K562 (cell line): ENCODE data around the gene MIEN1. TPM values are rescaled to one million over a fixed set of nuclear protein-coding genes. Genes with fewer than 3 reads are reported as not detected.

Experiments
- ARID3A ChIP-seq: IDR thresholded peaks from 2 replicates; pipeline ENCODE4 v1.6.1; 2012; ENCODE audit warnings: low read depth, low read length, improper control_type of control experiment, borderline replicate concordance
- ATF6 ChIP-seq: sonication (generic); formaldehyde crosslinking; IDR thresholded peaks from 2 replicates; pipeline ENCODE4 v1.4.0; 2020; ENCODE audit warnings: mild to moderate bottlenecking, missing genetic modification reagents
- ESRRA ChIP-seq: fragments of 450-650 bp; IDR thresholded peaks from 2 replicates; pipeline ENCODE4 v1.6.1; 2014; ENCODE audit warnings: low read depth, mild to moderate bottlenecking, moderate library complexity, borderline replicate concordance
- MAZ ChIP-seq, 2 experiments: fragments of 450-650 bp in 1 of 2; sonication (generic) in 1 of 2; formaldehyde crosslinking; IDR thresholded peaks in 1 of 2; conservative IDR thresholded peaks in 1 of 2; 2 replicates each; pipeline versions ENCODE4 v1.4.0 to v1.5.0; 2020; ENCODE audit warnings: mild to moderate bottlenecking in 1 of 2, missing genetic modification reagents in 1 of 2
- MITF ChIP-seq: IDR thresholded peaks from 2 replicates; pipeline ENCODE4 v1.6.1; 2014; ENCODE audit warnings: antibody characterized with exemption
- NR2F6 ChIP-seq: fragments of 450-650 bp; formaldehyde crosslinking; IDR thresholded peaks from 2 replicates; pipeline ENCODE4 v1.4.0; 2020; ENCODE audit warnings: mild to moderate bottlenecking
- PTTG1 ChIP-seq: fragments of 450-650 bp; IDR thresholded peaks from 2 replicates; pipeline ENCODE4 v1.6.1; 2016; ENCODE audit warnings: low read depth, mild to moderate bottlenecking, missing genetic modification characterization, missing compliant biosample characterization
- RBFOX2 ChIP-seq: fragments of 200-400 bp; formaldehyde crosslinking; IDR thresholded peaks from 2 replicates; pipeline ENCODE4 v1.6.1; 2017; ENCODE audit warnings: low read depth, mild to moderate bottlenecking, low read length, moderate library complexity
- REST ChIP-seq, 2 experiments: fragments of 450-650 bp; formaldehyde crosslinking in 1 of 2; IDR thresholded peaks; 2 replicates each; pipeline versions ENCODE4 v1.4.0 to v1.6.1; 2014 to 2020; ENCODE audit warnings: mild to moderate bottlenecking in 2 of 2, borderline replicate concordance in 1 of 2, low read depth in 1 of 2
- TAF1 ChIP-seq: IDR thresholded peaks from 2 replicates; pipeline ENCODE4 v1.6.1; 2011; ENCODE audit warnings: mild to moderate bottlenecking, low read length, moderate library complexity; ENCODE audit not compliant: insufficient read depth, control insufficient read depth, severe bottlenecking; ENCODE audit errors: extremely low read depth
- XRCC5 ChIP-seq: fragments of 200-400 bp; formaldehyde crosslinking; IDR thresholded peaks from 2 replicates; pipeline ENCODE4 v1.6.1; 2017; ENCODE audit warnings: low read depth, mild to moderate bottlenecking, low read length
- polyA plus RNA-seq, 8 experiments: library from polyadenylated mRNA; depleted of rRNA in 4 of 8; stranded (reverse) in 5 of 8; unstranded in 3 of 8; fragments of >200 nt; fragmentation: Nextera tagmentation in 2 of 8; fragmentation: Illumina TruSeq in 1 of 8; extraction: Ambion mirVana in 2 of 8; extraction: Trizol in 1 of 8; gene quantifications; 2 replicates each; pipeline versions ENCODE4 v1.2.1 to v1.2.3, GENCODE V29; 2011 to 2014; ENCODE audit warnings: inconsistent platforms in 1 of 8, missing spikeins in 1 of 8
- total RNA-seq, 7 experiments: library from RNA; depleted of rRNA in 6 of 7; stranded (reverse); fragments of >200 nt in 6 of 7; fragmentation: Illumina TruSeq in 2 of 7; extraction: Trizol in 2 of 7; gene quantifications; 2 replicates each; pipeline versions ENCODE4 v1.2.1 to v1.2.3, GENCODE V29; 2011 to 2021; ENCODE audit warnings: low replicate concordance in 1 of 7

MIEN1 gene
- total and polyA plus RNA-seq, 9 of the 15 experiments (the other 6 are each of a cell fraction or from before 2014, with no cell fraction given): 61.3 to 142 (median 78.9) TPM

GRCh38 chr17:39687546-39688474, 42.5 kb downstream of the MIEN1 start, which contains the start of gene PGAP3 (continued):
- 0 out of 2 replicates have a peak, but pooled peaks have one; percentile 13 for TF ChIP-seq ARID3A
- TF ChIP-seq ESRRA: peak; percentile 52; the same call in 1 of the 2 replicates
- TF ChIP-seq NR2F6 (CRISPR knock-in tag): no peak
- peak; percentile 90 for TF ChIP-seq RBFOX2
- no peak for TF ChIP-seq REST (IDR thresholded peaks at IDR 0.05; ENCODE audit: borderline replicate concordance)
- TF ChIP-seq REST (CRISPR knock-in tag; IDR thresholded peaks at IDR 0.05; ENCODE audit: low read depth): 0 out of 2 replicates have a peak, but pooled peaks have one; percentile 26
- TF ChIP-seq MITF: no peak; the same call in 1 of the 2 replicates
- peak; percentile 89 for TF ChIP-seq TAF1
- peak; percentile 42; the same call in 1 of the 2 replicates for TF ChIP-seq XRCC5
- no peak for TF ChIP-seq PTTG1
- TF ChIP-seq ATF6 (CRISPR knock-in tag): no peak
- peak; percentile 45 to 82 for TF ChIP-seq MAZ (CRISPR knock-in tag; conservative IDR thresholded peaks at IDR 0.05 in 1 of 2, IDR thresholded peaks at IDR 0.05 in 1 of 2)
